SW 1271 (cell line): ENCODE measurements around the gene TDRD7.
A peak's percentile ranks its signal among the peaks of the same experiment; 100 is the strongest.
"Not testable (repeated sequence)": the region's sequence is repeated elsewhere in the genome, so short reads cannot be mapped to it uniquely, and the experiment has no call there.

Experiments
- DNase-seq, 2 experiments: peaks; one replicate each; lab custom pipeline; 2025; lab: John Stamatoyannopoulos, UW

TDRD7 gene

GRCh38 chr9:97475059-97475458, 63.2 kb downstream of the TDRD7 start:
- DNase-seq: no peak

- DNase-seq: no peak
These were observed 66.5 kb downstream of the TDRD7 start for GRCh38 chr9:97478301-97478981.

GRCh38 chr9:97479496-97480159, 67.7 kb downstream of the TDRD7 start:
- DNase-seq: no peak

- DNase-seq: no peak
These were observed 68.3 kb downstream of the TDRD7 start for GRCh38 chr9:97480174-97480573.

- DNase-seq: no peak
These were observed 68.9 kb downstream of the TDRD7 start for GRCh38 chr9:97480749-97481148.

- no peak for DNase-seq
These were observed 72.2 kb downstream of the TDRD7 start for GRCh38 chr9:97484134-97484533.

- peak; percentile 33 to 35 for DNase-seq
These were observed 75.2 kb downstream of the TDRD7 start for GRCh38 chr9:97487107-97487506.

GRCh38 chr9:97487861-97488260, 76.0 kb downstream of the TDRD7 start:
- no peak for DNase-seq

- DNase-seq: no peak
These were observed 79.5 kb downstream of the TDRD7 start for GRCh38 chr9:97491216-97491999.

- not testable (repeated sequence) for DNase-seq
These were observed 85.9 kb downstream of the TDRD7 start for GRCh38 chr9:97497558-97498375.

- DNase-seq: not testable (repeated sequence)
These were observed 87.0 kb downstream of the TDRD7 start for GRCh38 chr9:97498846-97499245.

- DNase-seq: no peak
These were observed 88.4 kb downstream of the TDRD7 start for GRCh38 chr9:97500263-97500662.

- DNase-seq: no peak
These were observed 88.9 kb downstream of the TDRD7 start for GRCh38 chr9:97500765-97501176.

- DNase-seq: peak; percentile 21 to 47
These were observed 89.5 kb downstream of the TDRD7 start, which contains the start of gene TMOD1 for GRCh38 chr9:97501177-97501971. Gene TMOD1, plus strand, starts transcription at chr9:97501666. Its CDS starts 22,523 bp downstream, at chr9:97524189.

GRCh38 chr9:97501972-97502221, 90.0 kb downstream of the TDRD7 start:
- no peak for DNase-seq

- DNase-seq: no peak
These were observed 90.5 kb downstream of the TDRD7 start for GRCh38 chr9:97502222-97502983.

GRCh38 chr9:97502984-97503861, 91.3 kb downstream of the TDRD7 start:
- DNase-seq: no peak

GRCh38 chr9:97503862-97504210, 91.9 kb downstream of the TDRD7 start:
- DNase-seq: no peak

- DNase-seq: no peak
These were observed 92.7 kb downstream of the TDRD7 start for GRCh38 chr9:97504381-97505216.
